GM21576 (cell line): Measurements from ENCODE around the gene ZNF407.
A peak's percentile ranks its signal among the peaks of the same experiment; 100 is the strongest.

Experiments
- ATAC-seq: cut with Tn5 transposase; IDR thresholded peaks from one replicate; pipeline ENCODE4 v1.9.1; 2021; ENCODE audit warnings: mild to moderate bottlenecking, moderate library complexity; ENCODE audit not compliant: unreplicated experiment

Gene ZNF407

GRCh38 chr18:75063615-75064512, 466.2 kb downstream of the ZNF407 start:
- ATAC-seq: no peak

GRCh38 chr18:75064513-75064905, 466.8 kb downstream of the ZNF407 start:
- no peak for ATAC-seq

GRCh38 chr18:75065251-75066000, 467.8 kb downstream of the ZNF407 start:
- no peak for ATAC-seq

GRCh38 chr18:75066021-75066880, 468.6 kb downstream of the ZNF407 start:
- no peak for ATAC-seq

GRCh38 chr18:75066936-75067335, 469.3 kb downstream of the ZNF407 start:
- no peak for ATAC-seq

- ATAC-seq: no peak
Measured at GRCh38 chr18:75067996-75068645, 470.5 kb downstream of the ZNF407 start.

GRCh38 chr18:75068682-75069435, 471.2 kb downstream of the ZNF407 start:
- no peak for ATAC-seq

GRCh38 chr18:75070235-75070624, 472.6 kb downstream of the ZNF407 start:
- no peak for ATAC-seq

- peak; percentile 89 for ATAC-seq
Measured at GRCh38 chr18:75070625-75071483, 473.2 kb downstream of the ZNF407 start.

GRCh38 chr18:75071484-75071785, 473.8 kb downstream of the ZNF407 start:
- no peak for ATAC-seq

- no peak for ATAC-seq
Measured at GRCh38 chr18:75071866-75072671, 474.4 kb downstream of the ZNF407 start.

- no peak for ATAC-seq
Measured at GRCh38 chr18:75072672-75073371, 475.2 kb downstream of the ZNF407 start.

- no peak for ATAC-seq
Measured at GRCh38 chr18:75073654-75074053, 476.0 kb downstream of the ZNF407 start.

- ATAC-seq: no peak
Measured at GRCh38 chr18:75074196-75075015, 476.7 kb downstream of the ZNF407 start.

- no peak for ATAC-seq
Measured at GRCh38 chr18:75075016-75075305, 477.3 kb downstream of the ZNF407 start.

- no peak for ATAC-seq
Measured at GRCh38 chr18:75075429-75075841, 477.8 kb downstream of the ZNF407 start.

GRCh38 chr18:75076286-75076685, 478.6 kb downstream of the ZNF407 start:
- no peak for ATAC-seq
